BLaER1 treated with 17β-estradiol and CSF1 and Interleukin-3, amounts not matched to agents 10 nM and 100 nM (cell line): ENCODE measurements around the gene S100A12.

ENCODE experiments used
- H3K27ac ChIP-seq, 11 experiments: shearing (Covaris generic); formaldehyde crosslinking; 2 replicates each; pipeline ENCODE4 v1.8.1; 2022
- H3K27me3 ChIP-seq, 11 experiments: shearing (Covaris generic); formaldehyde crosslinking; 2 replicates each; pipeline ENCODE4 v1.8.1; 2022
- H3K36me3 ChIP-seq, 11 experiments: shearing (Covaris generic); formaldehyde crosslinking; 2 replicates each; pipeline ENCODE4 v1.8.1; 2022
- H3K4me1 ChIP-seq, 10 experiments: shearing (Covaris generic); formaldehyde crosslinking; 2 replicates each; pipeline ENCODE4 v1.8.1; 2022
- H3K4me2 ChIP-seq, 11 experiments: shearing (Covaris generic); formaldehyde crosslinking; 2 replicates each; pipeline ENCODE4 v1.8.1; 2022
- H3K4me3 ChIP-seq, 10 experiments: shearing (Covaris generic); formaldehyde crosslinking; 2 replicates each; pipeline ENCODE4 v1.8.1; 2022
- H3K9ac ChIP-seq, 11 experiments: shearing (Covaris generic); formaldehyde crosslinking; 2 replicates each; pipeline ENCODE4 v1.8.1; 2022
- H3K9me3 ChIP-seq, 11 experiments: shearing (Covaris generic); formaldehyde crosslinking; replicated peaks in 1 of 11; 2 replicates each; pipeline ENCODE4 v1.8.1; 2022
- H4K20me1 ChIP-seq, 11 experiments: shearing (Covaris generic); formaldehyde crosslinking; 2 replicates each; pipeline ENCODE4 v1.8.1; 2022
- Cebpa-rat ChIP-seq, 11 experiments: shearing (Covaris generic); IDR thresholded peaks; 2 replicates each; pipeline ENCODE4 v1.8.1; 2022

Gene S100A12

DNA sequence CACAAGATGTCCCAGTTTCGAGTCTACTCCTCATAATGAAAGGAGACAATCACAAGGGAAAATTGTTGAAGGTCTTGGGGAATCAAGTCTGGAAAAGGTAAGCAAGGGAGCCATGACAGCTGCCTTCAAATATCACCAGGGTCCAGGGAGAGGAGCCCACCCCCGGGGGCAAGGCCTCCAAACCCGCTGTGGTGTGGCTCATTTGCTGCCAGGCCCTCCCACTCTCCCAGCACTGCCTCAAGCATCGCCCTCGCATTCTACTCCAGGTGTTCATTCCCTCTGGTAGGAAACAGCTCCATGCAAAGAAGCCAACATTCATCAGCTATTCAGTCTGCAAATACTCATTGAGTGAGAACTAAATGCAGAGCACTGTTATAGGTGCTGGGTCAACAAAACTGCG, 9.2 kb downstream of the S100A12 start:
- Histone ChIP-seq H3K4me3 (no peak overlapping the region), H4K20me1 (no peaks in the 10 kb centered on the region; a peak in 1 of 22 replicates), H3K4me1 (peaks cover 0 to 100% (median 49%) of the 10 kb centered on the region in 10 experiments; a peak in 12 of 20 replicates), H3K27me3 (no peaks in the 10 kb centered on the region), H3K9me3 (peaks cover 0 to 8% (median 0%) of the 10 kb centered on the region in 11 experiments; a peak in 1 of 22 replicates), H3K4me2 (peak overlapping the region in 5 of 11 experiments; percentile 40 to 98 (median 86); a peak in 10 of 22 replicates), H3K36me3 (no peaks in the 10 kb centered on the region), H3K9ac (peak overlapping the region in 3 of 11 experiments; percentile 47 to 60 (median 56); a peak in 5 of 22 replicates), H3K27ac (peak overlapping the region in 6 of 11 experiments; percentile 24 to 98 (median 92); a peak in 11 of 22 replicates)
- TF ChIP-seq Cebpa-rat (IDR thresholded peaks at IDR 0.05), result no peak

DNA sequence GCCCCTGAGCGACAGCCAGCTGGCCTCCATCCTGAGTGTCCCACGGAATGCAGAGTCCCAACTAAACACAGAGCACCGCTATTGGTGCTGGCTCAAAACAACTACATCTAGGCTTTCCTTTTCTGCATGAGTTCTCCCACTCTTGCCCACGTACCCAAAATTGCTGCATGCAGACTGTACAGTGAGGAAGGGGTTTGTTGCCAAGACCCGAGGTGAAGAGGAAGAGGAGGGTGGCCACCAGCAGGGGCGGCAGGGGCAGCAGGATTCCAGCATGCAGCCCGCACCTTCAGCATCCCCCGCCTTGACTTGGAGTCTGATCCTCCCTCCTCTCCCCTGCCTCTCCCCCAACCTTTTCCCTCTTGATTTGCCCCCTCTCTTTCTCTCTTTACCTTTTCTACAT, 9.7 kb downstream of the S100A12 start:
- H3K27me3 ChIP-seq, result no peaks in the 10 kb centered on the region
- peak overlapping the region in 4 of 11 experiments; percentile 3 to 60 (median 52); a peak in 6 of 22 replicates for H3K9ac ChIP-seq
- H3K4me2 ChIP-seq, result peak overlapping the region in 7 of 11 experiments; percentile 9 to 98 (median 68); a peak in 12 of 22 replicates
- peaks cover 0 to 100% (median 54%) of the 10 kb centered on the region in 10 experiments; a peak in 13 of 20 replicates for H3K4me1 ChIP-seq
- no peak for TF ChIP-seq Cebpa-rat (IDR thresholded peaks at IDR 0.05)
- H4K20me1 ChIP-seq, result no peaks in the 10 kb centered on the region; a peak in 2 of 22 replicates
- H3K27ac ChIP-seq, result peak overlapping the region in 6 of 11 experiments; percentile 24 to 98 (median 92); a peak in 12 of 22 replicates
- peaks cover 0 to 2% (median 0%) of the 10 kb centered on the region in 11 experiments; a peak in 5 of 22 replicates for H3K36me3 ChIP-seq
- peaks cover 0 to 3% (median 0%) of the 10 kb centered on the region in 11 experiments; a peak in 1 of 22 replicates for H3K9me3 ChIP-seq
- no peak overlapping the region for H3K4me3 ChIP-seq

DNA sequence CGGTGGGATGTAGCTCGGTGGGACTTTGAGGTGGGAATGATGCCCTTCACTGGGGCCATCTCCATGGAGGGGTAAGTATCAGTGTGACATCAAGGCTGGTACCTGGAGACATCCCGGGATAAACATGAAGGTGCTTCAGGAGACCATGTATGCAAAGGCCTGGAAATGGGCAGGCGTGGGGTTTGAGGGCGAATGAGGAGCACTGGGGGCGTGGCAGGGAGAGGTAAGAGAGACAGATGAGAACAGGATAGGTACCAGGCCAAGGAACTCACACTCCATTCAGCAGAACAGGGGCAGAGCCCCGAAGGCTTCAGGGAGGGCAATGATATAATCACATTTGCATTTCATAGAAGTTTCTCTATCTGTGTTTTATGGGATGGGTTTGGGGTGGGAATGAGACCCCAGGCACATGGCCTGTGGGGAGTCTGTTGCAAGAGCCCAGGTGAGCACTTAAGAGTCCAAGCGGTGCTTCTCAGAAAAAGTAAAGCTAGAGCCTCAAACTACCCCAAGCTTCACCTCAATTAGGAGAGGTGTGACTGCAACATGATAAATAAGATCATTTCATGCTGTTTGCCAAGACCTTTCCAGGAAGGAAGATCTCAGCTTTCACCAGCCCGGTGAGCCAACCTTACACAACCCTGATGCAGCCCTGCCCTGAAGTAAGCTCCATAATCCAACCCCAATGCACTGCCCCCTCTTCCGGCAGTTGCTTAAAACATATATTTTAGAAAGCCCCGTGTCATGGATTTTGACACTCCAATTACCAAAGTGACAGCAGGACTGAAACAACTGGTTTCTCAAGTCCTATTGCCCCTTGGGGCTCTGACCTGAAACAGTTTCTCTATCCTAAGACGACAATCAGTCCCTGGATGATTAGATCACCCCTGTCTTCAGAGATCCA, 10.4 kb downstream of the S100A12 start:
- no peak overlapping the region for H3K4me3 ChIP-seq
- H3K4me2 ChIP-seq, result peak overlapping the region in 7 of 11 experiments; percentile 9 to 98 (median 68); a peak in 13 of 22 replicates
- no peaks in the 10 kb centered on the region for H3K27me3 ChIP-seq
- H3K36me3 ChIP-seq, result peaks cover 0 to 8% (median 3%) of the 10 kb centered on the region in 11 experiments; a peak in 6 of 22 replicates
- no peaks in the 10 kb centered on the region for H3K9me3 ChIP-seq
- H4K20me1 ChIP-seq, result no peaks in the 10 kb centered on the region; a peak in 2 of 22 replicates
- TF ChIP-seq Cebpa-rat (IDR thresholded peaks at IDR 0.05), result peak in 3 of 11 experiments; percentile 52 to 84 (median 74); a peak in 4 of 22 replicates
- H3K27ac ChIP-seq, result peak overlapping the region in 6 of 11 experiments; percentile 24 to 98 (median 92); a peak in 11 of 22 replicates
- peaks cover 0 to 100% (median 60%) of the 10 kb centered on the region in 10 experiments; a peak in 14 of 20 replicates for H3K4me1 ChIP-seq
- H3K9ac ChIP-seq, result peak overlapping the region in 4 of 11 experiments; percentile 3 to 60 (median 52); a peak in 6 of 22 replicates

DNA sequence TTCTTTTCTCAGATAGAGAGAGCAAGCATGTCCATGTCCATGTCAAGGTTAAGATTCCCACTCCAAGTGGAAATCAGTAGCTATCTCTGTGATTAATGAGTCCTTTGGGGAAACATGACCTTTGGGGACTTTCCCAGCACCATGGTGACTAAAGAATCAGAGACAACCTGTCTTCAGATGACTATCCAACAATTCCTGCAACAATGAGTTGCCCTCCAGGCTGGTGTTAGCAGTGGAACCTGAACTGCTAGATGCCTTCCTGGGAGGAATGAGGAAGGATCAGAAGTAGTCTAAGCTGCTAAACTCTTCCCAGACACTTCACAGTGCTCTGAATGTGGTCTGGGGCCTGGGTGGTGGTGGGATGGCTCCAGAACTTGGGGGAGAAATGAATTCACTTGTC, 11.3 kb downstream of the S100A12 start:
- H3K36me3 ChIP-seq, result peaks cover 0 to 16% (median 7%) of the 10 kb centered on the region in 11 experiments; a peak in 11 of 22 replicates
- H3K4me1 ChIP-seq, result peaks cover 0 to 100% (median 64%) of the 10 kb centered on the region in 10 experiments; a peak in 14 of 20 replicates
- H4K20me1 ChIP-seq, result peaks cover 0 to 7% (median 0%) of the 10 kb centered on the region in 11 experiments; a peak in 2 of 22 replicates
- H3K9ac ChIP-seq, result peak overlapping the region in 2 of 11 experiments; percentile 56 to 60; a peak in 4 of 22 replicates
- H3K9me3 ChIP-seq, result no peaks in the 10 kb centered on the region
- H3K4me3 ChIP-seq, result no peak overlapping the region
- H3K27ac ChIP-seq, result peak overlapping the region in 5 of 11 experiments; percentile 57 to 98 (median 94); a peak in 10 of 22 replicates
- TF ChIP-seq Cebpa-rat (IDR thresholded peaks at IDR 0.05), result no peak
- H3K27me3 ChIP-seq, result no peaks in the 10 kb centered on the region
- H3K4me2 ChIP-seq, result peak overlapping the region in 5 of 11 experiments; percentile 40 to 98 (median 86); a peak in 9 of 22 replicates

DNA sequence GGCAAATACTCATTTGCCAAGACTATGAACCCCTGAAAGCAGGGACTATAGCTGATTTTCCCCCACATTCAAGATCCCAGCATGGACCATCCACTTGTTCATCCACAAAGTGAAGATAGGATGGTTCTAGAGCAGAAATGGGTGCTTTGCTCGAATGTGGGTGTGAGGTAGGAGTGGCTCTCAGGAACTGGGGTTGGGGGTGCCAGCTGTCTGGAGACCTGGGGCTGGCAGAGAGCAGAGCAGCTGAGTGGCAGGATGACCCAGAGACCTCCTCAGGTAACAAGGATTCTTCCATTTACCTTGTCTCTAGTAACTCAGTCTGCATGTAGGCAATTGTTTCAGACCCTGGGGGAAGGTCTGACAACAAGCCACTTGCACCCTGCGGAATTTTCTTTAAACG, 11.8 kb downstream of the S100A12 start:
- H3K27me3 ChIP-seq, result no peaks in the 10 kb centered on the region
- no peak overlapping the region for H3K4me3 ChIP-seq
- TF ChIP-seq Cebpa-rat (IDR thresholded peaks at IDR 0.05), result no peak
- peaks cover 0 to 100% (median 66%) of the 10 kb centered on the region in 10 experiments; a peak in 15 of 20 replicates for H3K4me1 ChIP-seq
- peaks cover 0 to 7% (median 0%) of the 10 kb centered on the region in 11 experiments; a peak in 2 of 22 replicates for H4K20me1 ChIP-seq
- H3K9me3 ChIP-seq, result peaks cover 0 to 4% (median 0%) of the 10 kb centered on the region in 11 experiments; a peak in 1 of 22 replicates
- peak overlapping the region in 5 of 11 experiments; percentile 91 to 98 (median 96); a peak in 8 of 22 replicates for H3K27ac ChIP-seq
- peaks cover 0 to 22% (median 10%) of the 10 kb centered on the region in 11 experiments; a peak in 12 of 22 replicates for H3K36me3 ChIP-seq
- H3K9ac ChIP-seq, result no peak overlapping the region
- H3K4me2 ChIP-seq, result peak overlapping the region in 5 of 11 experiments; percentile 40 to 98 (median 86); a peak in 10 of 22 replicates

DNA sequence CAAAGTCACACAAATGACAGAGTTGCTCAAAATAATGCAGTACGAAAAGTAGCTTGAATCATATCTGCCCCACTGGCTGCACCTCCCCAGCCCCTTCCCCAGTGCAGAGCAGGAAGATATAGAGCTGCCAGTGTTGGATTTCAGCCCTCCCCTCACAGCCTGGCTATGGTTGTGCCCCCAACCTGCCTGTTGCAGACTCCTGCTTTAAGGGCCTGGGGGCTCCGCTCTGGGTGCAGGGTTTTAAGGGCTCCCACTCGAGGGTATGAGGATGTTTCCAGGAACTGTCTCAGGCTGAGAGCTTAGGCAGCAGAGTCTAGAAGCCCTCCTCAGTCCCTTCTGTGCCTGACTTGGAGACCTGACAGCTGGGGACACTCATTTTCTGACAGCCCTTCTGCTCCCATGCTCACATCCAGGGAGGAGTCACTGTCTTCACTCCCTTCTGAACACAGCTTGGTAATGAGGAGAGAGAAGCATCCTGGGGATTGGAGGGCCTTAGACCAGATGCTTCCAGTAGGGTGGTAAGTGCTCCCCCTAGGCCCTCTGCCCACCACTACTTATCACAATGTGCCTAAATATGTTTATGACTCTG, 13.1 kb downstream of the S100A12 start:
- Histone ChIP-seq H3K27me3 (no peaks in the 10 kb centered on the region), H3K4me1 (peaks cover 10 to 100% (median 66%) of the 10 kb centered on the region in 10 experiments), H4K20me1 (peaks cover 0 to 7% (median 0%) of the 10 kb centered on the region in 11 experiments; a peak in 2 of 22 replicates), H3K27ac (peak overlapping the region in 9 of 11 experiments; percentile 11 to 98 (median 94); a peak in 17 of 22 replicates), H3K4me3 (no peak overlapping the region), H3K4me2 (peak overlapping the region in 5 of 11 experiments; percentile 40 to 98 (median 86); a peak in 9 of 22 replicates), H3K9ac (peak overlapping the region in 6 of 11 experiments; percentile 85 to 94 (median 92); a peak in 11 of 22 replicates), H3K9me3 (peaks cover 0 to 11% (median 0%) of the 10 kb centered on the region in 11 experiments; a peak in 2 of 22 replicates), H3K36me3 (peaks cover 0 to 30% (median 10%) of the 10 kb centered on the region in 11 experiments; a peak in 12 of 22 replicates)
- TF ChIP-seq Cebpa-rat (IDR thresholded peaks at IDR 0.05), result no peak

DNA sequence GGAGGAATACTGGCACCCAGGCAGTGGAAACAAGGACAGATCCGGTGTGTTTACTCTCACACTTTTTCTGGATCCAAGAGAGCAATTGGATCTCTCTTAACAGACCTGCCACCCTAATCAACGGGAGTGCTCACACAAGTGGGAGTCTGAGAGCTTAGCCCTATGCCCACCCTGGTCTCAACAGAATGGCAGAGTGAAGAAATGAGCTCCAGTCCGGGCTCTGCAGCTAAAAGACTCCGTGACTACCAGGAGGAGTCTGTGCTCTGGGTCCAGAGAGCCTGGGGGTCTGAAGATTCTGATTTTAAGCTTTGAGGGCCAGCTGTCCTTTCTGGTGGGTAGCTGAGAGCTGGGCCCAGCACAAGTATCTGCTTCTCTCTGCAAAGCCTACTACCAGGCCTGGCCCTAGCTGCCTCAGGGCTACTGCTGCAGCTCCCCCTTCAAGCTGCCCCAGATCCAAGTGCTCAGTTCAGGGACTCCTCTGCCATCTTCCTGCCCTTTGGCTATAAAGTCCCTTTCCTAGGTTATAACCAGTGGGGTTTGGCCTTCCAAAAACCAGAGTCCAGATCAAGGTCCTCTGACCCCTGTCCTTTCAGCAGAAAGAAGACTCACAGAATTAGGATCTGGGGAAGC, 13.8 kb downstream of the S100A12 start:
- Histone ChIP-seq H3K27ac (peak overlapping the region in 10 of 11 experiments; percentile 12 to 98 (median 92); a peak in 19 of 22 replicates), H3K4me2 (peak overlapping the region in 5 of 11 experiments; percentile 86 to 99 (median 98); a peak in 9 of 22 replicates), H3K9ac (peak overlapping the region in 6 of 11 experiments; percentile 85 to 94 (median 92); a peak in 12 of 22 replicates), H3K9me3 (peaks cover 0 to 18% (median 0%) of the 10 kb centered on the region in 11 experiments; a peak in 2 of 22 replicates), H3K27me3 (no peaks in the 10 kb centered on the region), H3K36me3 (peaks cover 0 to 30% (median 10%) of the 10 kb centered on the region in 11 experiments; a peak in 12 of 22 replicates), H4K20me1 (peaks cover 0 to 7% (median 0%) of the 10 kb centered on the region in 11 experiments; a peak in 2 of 22 replicates), H3K4me3 (0 out of 20 replicates have a peak overlapping the region, but pooled peaks of 1 of the 10 experiments have one; percentile 74), H3K4me1 (peaks cover 13 to 100% (median 70%) of the 10 kb centered on the region in 10 experiments)
- TF ChIP-seq Cebpa-rat (IDR thresholded peaks at IDR 0.05), result no peak
